GM23338 (cell line): Measurements from ENCODE around the gene LBX1.

Source experiments
- CREB1 ChIP-seq: fragments of 250-450 bp; sonication (Bioruptor Pico); IDR thresholded peaks from 2 replicates; pipeline ENCODE4 v1.5.0; 2020; ENCODE audit warnings: low read depth, mild to moderate bottlenecking, moderate library complexity
- CTCF ChIP-seq, 2 experiments: fragments of 200-600 bp in 1 of 2; sonication (generic) in 1 of 2; conservative IDR thresholded peaks; 2 replicates each; pipeline versions ENCODE4 v1.5.1 to v1.6.1; 2016 to 2017; ENCODE audit warnings: antibody characterized with exemption in 2 of 2, low read depth in 2 of 2, mild to moderate bottlenecking in 2 of 2, moderate library complexity in 1 of 2
- ETS1 ChIP-seq: IDR thresholded peaks from 2 replicates; pipeline ENCODE4 v1.6.1; 2016; ENCODE audit warnings: antibody characterized with exemption
- EZH2 ChIP-seq: fragments of 200-600 bp; sonication (generic); IDR thresholded peaks from one replicate; pipeline ENCODE4 v1.8.0; 2017; ENCODE audit warnings: antibody characterized with exemption, mild to moderate bottlenecking, low read depth; ENCODE audit not compliant: unreplicated experiment
- EZH2phosphoT487 ChIP-seq: fragments of 200-600 bp; sonication (generic); IDR thresholded peaks from one replicate; pipeline ENCODE4 v1.8.1; 2018; ENCODE audit warnings: antibody characterized with exemption; ENCODE audit not compliant: unreplicated experiment
- JUNB ChIP-seq: IDR thresholded peaks from one replicate; pipeline ENCODE4 v1.6.1; 2016; ENCODE audit warnings: antibody characterized with exemption; ENCODE audit not compliant: unreplicated experiment
- NANOG ChIP-seq: IDR thresholded peaks from 2 replicates; pipeline ENCODE4 v1.6.1; 2016; ENCODE audit warnings: antibody characterized with exemption, borderline replicate concordance
- POLR2AphosphoS5 ChIP-seq: IDR thresholded peaks from 2 replicates; pipeline ENCODE4 v1.6.1; 2016; ENCODE audit warnings: antibody characterized with exemption, low read depth
- REST ChIP-seq: IDR thresholded peaks from one replicate; pipeline ENCODE4 v1.6.1; 2018; ENCODE audit warnings: antibody characterized with exemption; ENCODE audit not compliant: unreplicated experiment
- STAT1 ChIP-seq: IDR thresholded peaks from one replicate; pipeline ENCODE4 v1.6.1; 2016; ENCODE audit warnings: antibody characterized with exemption; ENCODE audit not compliant: unreplicated experiment
- ZNF114 ChIP-seq: fragments of 250-450 bp; sonication (Bioruptor Pico); IDR thresholded peaks from 2 replicates; pipeline ENCODE4 v1.5.0; 2020; ENCODE audit warnings: mild to moderate bottlenecking, moderate library complexity
- ZNF331 ChIP-seq: fragments of 250-450 bp; sonication (Bioruptor Pico); IDR thresholded peaks from 2 replicates; pipeline ENCODE4 v1.5.0; 2020; ENCODE audit warnings: low read depth, mild to moderate bottlenecking, moderate library complexity
- ZNF462 ChIP-seq: fragments of 250-450 bp; sonication (Bioruptor Pico); IDR thresholded peaks from 2 replicates; pipeline ENCODE4 v1.5.0; 2020; ENCODE audit warnings: mild to moderate bottlenecking, moderate library complexity

- TF ChIP-seq CTCF (conservative IDR thresholded peaks at IDR 0.05; ENCODE audit: low read depth in 2 of 2) (no peak), REST (no peak), POLR2AphosphoS5 (no peak), EZH2 (peak; percentile 88), ZNF331 (CRISPR knock-in tag) (no peak), EZH2phosphoT487 (peak; percentile 20), JUNB (no peak), ZNF462 (CRISPR knock-in tag) (no peak), CREB1 (no peak), NANOG (no peak), ZNF114 (no peak), ETS1 (no peak), STAT1 (no peak)
Observed at GRCh38 chr10:101230183-101230917, 1.1 kb upstream of the LBX1 start.
